HG03045 (cell line): ENCODE measurements around the gene ILDR2.

Source experiments
- ATAC-seq: cut with Tn5 transposase; IDR thresholded peaks from one replicate; pipeline ENCODE4 v1.9.1; 2021; ENCODE audit warnings: mild to moderate bottlenecking, moderate library complexity; ENCODE audit not compliant: unreplicated experiment

ILDR2 gene, protein sequence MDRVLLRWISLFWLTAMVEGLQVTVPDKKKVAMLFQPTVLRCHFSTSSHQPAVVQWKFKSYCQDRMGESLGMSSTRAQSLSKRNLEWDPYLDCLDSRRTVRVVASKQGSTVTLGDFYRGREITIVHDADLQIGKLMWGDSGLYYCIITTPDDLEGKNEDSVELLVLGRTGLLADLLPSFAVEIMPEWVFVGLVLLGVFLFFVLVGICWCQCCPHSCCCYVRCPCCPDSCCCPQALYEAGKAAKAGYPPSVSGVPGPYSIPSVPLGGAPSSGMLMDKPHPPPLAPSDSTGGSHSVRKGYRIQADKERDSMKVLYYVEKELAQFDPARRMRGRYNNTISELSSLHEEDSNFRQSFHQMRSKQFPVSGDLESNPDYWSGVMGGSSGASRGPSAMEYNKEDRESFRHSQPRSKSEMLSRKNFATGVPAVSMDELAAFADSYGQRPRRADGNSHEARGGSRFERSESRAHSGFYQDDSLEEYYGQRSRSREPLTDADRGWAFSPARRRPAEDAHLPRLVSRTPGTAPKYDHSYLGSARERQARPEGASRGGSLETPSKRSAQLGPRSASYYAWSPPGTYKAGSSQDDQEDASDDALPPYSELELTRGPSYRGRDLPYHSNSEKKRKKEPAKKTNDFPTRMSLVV

DNA sequence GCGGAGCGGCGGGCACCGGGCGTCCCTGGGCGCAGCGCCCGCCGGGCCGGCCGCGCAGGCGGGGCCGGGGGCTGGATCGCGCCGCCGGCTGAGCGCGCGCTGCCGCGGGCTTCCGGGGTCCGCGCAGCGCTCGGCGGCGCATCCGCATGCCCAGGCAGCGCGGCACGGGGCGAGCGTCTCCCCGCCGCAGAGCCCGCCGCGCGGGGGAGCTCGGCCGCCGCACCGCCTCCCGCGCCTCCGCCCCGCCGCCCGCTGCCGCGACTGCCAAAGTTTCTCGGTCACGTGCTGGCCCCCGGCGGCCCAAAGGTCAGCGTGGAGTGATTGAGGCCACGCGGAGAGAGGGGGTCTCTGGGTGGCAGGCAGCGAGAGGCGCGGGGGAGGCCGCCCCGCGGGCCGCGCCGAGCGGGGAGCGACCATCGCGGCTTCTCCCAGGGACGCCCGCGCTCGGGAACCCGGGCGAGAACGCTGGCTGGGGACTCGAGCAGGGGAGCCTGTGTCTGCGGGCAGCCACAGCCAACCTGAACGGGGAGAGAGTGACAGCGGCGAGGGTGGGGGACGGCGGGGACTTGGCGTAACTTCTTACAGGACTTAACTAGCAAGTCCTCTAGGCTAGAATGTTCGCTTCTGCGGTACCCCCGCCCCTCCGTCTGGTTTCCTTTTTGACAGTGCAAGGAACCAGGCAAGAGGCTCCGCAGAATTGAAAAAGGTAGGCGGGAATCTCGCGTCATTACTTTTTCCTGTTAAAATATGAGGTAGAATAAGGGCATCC lies at the start of gene ILDR2:
TSS of gene ILDR2 (minus strand) at position 180 of the 769 bp plus-strand sequence. CDS start 272 bp downstream, outside the sequence.
- peak; percentile 74 for ATAC-seq

GRCh38 chr1:167022384-167022783 lies 47.0 kb upstream of the ILDR2 start:
- ATAC-seq, result no peak

DNA sequence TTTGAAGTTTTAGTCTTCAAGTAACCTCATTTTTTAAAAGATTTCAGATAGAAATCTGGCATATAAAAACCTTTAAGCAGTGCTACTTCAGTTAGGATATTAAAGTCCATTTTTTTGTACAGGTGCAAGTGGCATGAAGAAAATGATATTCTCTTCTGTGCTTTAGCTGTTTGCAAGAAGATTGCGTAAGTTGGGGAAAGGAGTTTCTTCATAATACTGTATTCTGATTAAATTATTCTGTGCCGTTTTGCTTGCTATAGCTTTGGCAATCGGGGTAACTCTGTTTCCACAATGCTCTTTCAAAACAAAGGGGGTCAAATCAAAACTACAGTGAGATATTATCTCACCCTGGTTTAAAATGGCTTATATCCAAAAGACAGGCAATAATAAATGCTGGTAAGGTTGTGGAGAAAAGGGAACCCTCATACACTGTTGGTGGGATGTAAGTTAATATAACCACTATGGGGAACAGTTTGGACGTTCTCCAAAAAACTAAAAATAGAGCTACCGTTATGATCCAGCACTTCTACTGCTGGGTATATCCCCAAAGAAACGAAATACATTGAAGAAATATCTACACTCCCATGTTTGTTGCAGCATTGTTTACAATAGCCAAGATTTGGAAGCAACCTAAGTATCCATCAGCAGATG lies 40.9 kb upstream of the ILDR2 start:
- no peak for ATAC-seq

GRCh38 chr1:167013108-167013929 lies 38.0 kb upstream of the ILDR2 start:
- ATAC-seq, result no peak

DNA sequence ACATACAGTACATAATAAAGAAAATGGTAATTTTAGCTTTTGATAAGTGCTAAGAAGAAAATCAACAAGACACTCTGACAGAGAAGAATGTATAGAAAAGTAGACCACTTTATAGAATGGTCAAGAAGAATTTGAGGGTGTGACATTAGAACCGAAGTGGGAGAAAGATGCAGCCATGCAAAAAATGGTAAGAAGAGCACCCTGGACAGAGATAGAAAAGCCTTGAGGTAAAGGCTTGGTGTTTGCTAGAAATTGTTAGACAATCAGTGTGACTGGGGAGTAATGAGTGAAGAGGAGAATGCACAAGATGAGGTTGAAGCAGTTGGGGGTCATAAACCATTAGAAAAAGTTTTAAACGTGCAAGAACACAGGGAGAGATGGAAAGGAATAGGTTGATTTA lies 37.2 kb upstream of the ILDR2 start:
- ATAC-seq, result no peak

DNA sequence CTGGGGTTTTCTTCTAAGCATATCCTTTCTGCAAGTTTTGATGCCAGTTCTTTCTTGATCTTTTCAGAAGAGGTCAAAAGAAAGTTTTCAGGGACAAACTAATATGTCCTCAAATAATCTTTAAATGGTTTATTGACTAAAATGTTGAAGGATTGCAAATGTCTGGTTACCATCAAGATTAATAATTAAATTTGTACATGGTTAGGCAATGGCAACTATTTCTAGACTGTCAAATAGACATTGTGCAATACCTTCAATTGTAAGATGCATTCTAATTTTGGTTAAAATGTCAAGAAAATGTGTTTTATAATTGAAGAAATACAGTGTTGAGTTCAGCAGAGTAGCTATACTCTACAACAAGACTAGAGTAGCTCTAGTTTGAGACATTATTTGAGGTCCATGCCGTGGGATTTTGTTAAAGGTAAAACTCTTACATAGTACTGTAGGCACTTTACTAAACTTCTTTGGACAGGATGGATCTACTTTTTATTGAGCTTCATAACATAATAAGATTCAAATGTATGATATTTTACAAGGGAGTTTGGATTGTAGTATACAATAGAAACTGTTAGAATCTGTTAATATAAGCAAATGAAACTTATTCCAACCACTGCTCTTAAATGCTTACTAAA lies 36.3 kb upstream of the ILDR2 start:
- no peak for ATAC-seq

DNA sequence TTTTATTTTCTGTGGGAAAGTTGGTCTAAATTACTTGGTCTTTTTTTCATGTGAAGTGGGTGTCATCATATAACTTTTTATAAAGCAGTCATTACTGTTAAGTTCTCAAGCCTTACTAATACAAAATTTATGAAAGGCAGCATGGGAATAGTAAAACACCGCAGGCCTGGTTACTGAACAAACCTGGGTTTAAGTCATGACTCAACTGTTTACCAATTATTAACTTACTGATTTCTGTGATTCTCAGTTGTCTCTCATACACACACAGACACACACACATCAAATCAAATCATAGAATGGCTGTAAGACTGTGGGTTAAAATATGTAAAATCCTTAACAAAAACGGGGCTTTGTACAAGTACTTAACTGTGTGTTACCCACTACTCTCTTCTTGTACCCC lies 28.4 kb upstream of the ILDR2 start:
- no peak for ATAC-seq

- no peak for ATAC-seq
Measured at GRCh38 chr1:167002354-167002753, 27.0 kb upstream of the ILDR2 start.

- ATAC-seq, result no peak
Measured at GRCh38 chr1:167000546-167000945, 25.2 kb upstream of the ILDR2 start.

GRCh38 chr1:166999500-167000055 lies 24.2 kb upstream of the ILDR2 start:
- ATAC-seq, result no peak

DNA sequence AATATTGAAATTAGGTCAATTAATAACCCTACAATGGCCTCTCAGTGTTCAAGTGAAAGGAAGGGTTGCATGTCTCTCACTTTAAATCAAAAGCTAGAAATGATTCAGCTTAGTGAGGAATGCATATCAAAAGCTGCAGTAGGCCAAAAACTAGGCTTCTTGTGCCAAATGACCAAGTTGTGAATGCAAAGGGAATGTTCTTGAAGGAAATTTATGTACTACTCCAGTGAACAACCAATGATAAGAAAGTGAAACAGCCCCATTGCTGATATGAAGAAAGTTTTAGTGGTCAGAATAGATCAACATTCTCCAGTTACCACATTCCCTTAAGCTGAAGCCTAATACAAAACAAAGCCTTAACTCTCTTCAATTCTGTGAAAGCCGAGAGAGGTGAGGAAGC lies 23.7 kb upstream of the ILDR2 start:
- ATAC-seq, result no peak

GRCh38 chr1:166988974-166989515 lies 13.7 kb upstream of the ILDR2 start, which contains the start of gene MAEL:
MAEL (plus strand) TSS chr1:166989280; CDS start chr1:166989353, 73 bp downstream.
- ATAC-seq, result no peak

DNA sequence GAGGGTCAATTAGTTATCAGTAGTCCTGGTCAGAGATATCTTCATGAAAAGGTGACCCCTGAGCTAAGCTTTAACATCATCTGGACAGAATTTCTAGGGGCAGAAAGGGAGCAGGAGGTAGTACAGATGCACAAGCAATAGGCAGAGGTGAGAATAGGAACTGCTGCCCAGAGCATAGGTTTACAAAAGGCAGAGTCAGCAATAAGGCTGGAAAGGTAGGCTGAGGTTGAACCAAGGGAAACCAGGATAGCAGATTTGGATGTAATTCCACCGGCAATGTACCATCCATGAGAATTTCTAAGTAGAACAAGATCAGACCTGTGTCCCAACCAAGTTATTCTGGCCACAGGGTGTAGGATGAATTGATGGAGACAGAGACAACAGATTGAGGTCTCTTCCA lies 6.2 kb upstream of the ILDR2 start:
- no peak for ATAC-seq

DNA sequence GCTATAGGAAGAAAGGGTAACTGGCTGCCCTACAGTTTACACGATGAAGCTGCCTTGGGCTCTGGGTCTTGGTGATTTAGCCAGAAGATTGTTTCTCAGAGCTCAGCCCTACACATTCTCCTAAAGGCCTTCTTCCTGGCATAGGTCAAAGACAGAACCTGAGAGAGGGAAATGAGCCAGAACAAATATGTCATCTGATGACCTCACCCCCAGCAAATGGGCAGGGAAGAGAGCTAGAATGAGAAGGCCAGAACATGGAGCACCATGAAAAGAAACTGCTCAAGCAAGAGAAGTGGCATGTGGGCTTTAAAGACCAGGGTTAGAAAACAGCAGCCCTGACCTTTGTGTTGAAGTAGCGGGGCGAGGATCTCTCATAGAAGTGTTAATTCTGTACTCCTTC lies 5.5 kb upstream of the ILDR2 start:
- ATAC-seq, result no peak

DNA sequence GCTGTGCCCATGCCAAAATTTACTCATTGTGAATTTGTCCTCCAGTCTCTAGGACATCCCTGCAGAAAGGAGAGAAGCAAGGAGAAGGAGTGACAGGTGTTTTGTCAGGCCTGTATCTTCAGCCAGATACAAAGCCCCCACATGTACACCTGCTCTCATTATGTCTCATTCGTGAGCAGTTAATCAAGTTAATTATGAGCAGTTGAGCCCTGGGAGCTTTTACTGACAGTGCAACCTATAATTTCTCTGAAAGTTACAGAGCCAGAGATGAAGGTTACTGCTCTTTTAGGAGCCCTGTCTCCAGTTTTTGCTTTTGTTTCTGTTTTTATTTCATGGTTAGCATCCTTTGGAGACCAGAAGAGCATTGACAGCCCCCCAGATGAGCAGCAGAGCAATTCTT lies 5.0 kb upstream of the ILDR2 start:
- ATAC-seq, result no peak

DNA sequence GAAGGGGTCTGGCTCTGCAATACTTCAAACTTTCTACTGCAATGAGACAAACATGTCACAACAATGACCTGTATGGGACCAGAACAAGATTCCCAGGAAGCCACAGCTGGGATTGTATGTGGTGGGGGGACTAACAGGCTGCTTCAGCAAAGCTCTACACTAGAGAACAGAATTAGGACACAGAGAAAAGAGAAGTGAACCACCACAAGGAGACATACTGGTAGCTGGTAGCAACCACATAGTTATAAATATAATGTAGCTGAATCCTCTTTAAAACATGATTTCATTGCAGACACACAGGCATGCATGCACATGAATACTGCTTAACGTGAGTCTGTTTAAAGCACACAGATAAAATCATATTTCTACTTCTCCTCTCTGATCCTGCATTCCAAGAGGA lies 3.5 kb upstream of the ILDR2 start:
- no peak for ATAC-seq

DNA sequence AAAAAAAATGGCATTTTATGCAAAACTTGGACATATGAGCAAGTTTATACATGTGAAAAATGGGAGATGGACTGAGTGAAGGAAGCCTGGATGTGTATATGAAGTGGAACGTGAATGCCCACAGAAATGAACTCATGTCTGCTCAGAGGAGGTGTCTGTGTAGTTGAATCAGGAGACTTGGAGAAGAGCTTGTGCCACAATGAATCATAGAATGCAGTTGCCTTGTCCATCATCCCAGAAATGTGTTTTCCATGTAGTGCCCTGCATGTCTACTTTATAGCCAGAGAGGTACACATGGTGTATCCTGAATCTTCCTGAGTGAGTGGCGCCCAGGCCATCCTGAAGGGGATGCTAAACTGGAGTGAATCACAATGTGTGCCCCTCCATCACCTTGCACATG lies 2.6 kb upstream of the ILDR2 start:
- ATAC-seq, result no peak

- ATAC-seq, result no peak
Measured at GRCh38 chr1:166974647-166975345, 544 bp downstream of the ILDR2 start.

- ATAC-seq, result no peak
Measured at GRCh38 chr1:166972826-166973225, 2.5 kb downstream of the ILDR2 start.
